Panc1 (cell line): Measurements from ENCODE around the gene OAF. TPM values are rescaled to one million over a fixed set of nuclear protein-coding genes. Genes with fewer than 3 reads are reported as not detected.

Source experiments
- ATAC-seq: fragments of 200-7000 bp; cut with Tn5 transposase; 2 replicates; pipeline ENCODE4 v1.9.1; 2020; ENCODE audit warnings: mild to moderate bottlenecking, moderate library complexity
- BruUV-seq: library from RNA; stranded (reverse); fragments of 400-500 nt; replicated peaks from 2 replicates; lab custom pipeline; 2021; lab: Mats Ljungman, UMichigan
- CTCF ChIA-PET: fragments of 300-600 bp; sonication (Branson Sonifier 250); formaldehyde crosslinking; loops from one replicate; lab custom pipeline; 2022; ENCODE audit warnings: antibody characterized with exemption; lab: Charles Lee
- POLR2A ChIA-PET: fragments of 300-600 bp; sonication (Branson Sonifier 250); formaldehyde crosslinking; loops from one replicate; lab custom pipeline; 2022; ENCODE audit warnings: antibody characterized with exemption; lab: Charles Lee
- DNase-seq: peaks from one replicate; pipeline ENCODE4 v3.0.0-alpha.2; 2010; ENCODE audit warnings: low read depth, low spot score
- H3K27ac ChIP-seq: 2 replicates; pipeline ENCODE4 v1.5.1; 2011; ENCODE audit warnings: mild to moderate bottlenecking, low read length, inconsistent platforms
- H3K27me3 ChIP-seq: fragments of 200-500 bp; sonication (Bioruptor generic); 2 replicates; pipeline ENCODE4 v1.6.0; 2014; ENCODE audit warnings: low read length, inconsistent platforms; ENCODE audit not compliant: control insufficient read depth, insufficient read depth
- H3K36me3 ChIP-seq: fragments of 200-500 bp; sonication (Bioruptor generic); 2 replicates; pipeline ENCODE4 v1.5.1; 2014; ENCODE audit warnings: inconsistent platforms, mild to moderate bottlenecking, low read length, moderate library complexity; ENCODE audit not compliant: control insufficient read depth, insufficient read depth
- H3K4me1 ChIP-seq: 2 replicates; pipeline ENCODE4 v1.5.1; 2011; ENCODE audit warnings: inconsistent platforms, mild to moderate bottlenecking, low read length, moderate library complexity; ENCODE audit not compliant: control insufficient read depth, insufficient read depth
- H3K4me3 ChIP-seq, 2 experiments: 2 replicates each; pipeline ENCODE4 v1.5.1; 2011 to 2012; ENCODE audit warnings: low read depth in 2 of 2, low read length in 2 of 2, mild to moderate bottlenecking in 2 of 2, inconsistent platforms in 1 of 2, moderate library complexity in 1 of 2
- H3K9me3 ChIP-seq: fragments of 200-500 bp; sonication (Bioruptor generic); 2 replicates; pipeline ENCODE4 v1.5.1; 2014; ENCODE audit warnings: low read depth, mild to moderate bottlenecking, inconsistent platforms, low read length, moderate library complexity; ENCODE audit not compliant: control insufficient read depth, insufficient read depth
- CTCF ChIP-seq: fragments of 450-650 bp; IDR thresholded peaks from 2 replicates; pipeline ENCODE4 v1.5.1; 2017; ENCODE audit warnings: mild to moderate bottlenecking
- REST ChIP-seq, 2 experiments: IDR thresholded peaks; 2 replicates each; pipeline ENCODE4 v1.6.1; 2011 to 2012; ENCODE audit warnings: low read depth in 2 of 2, control low read depth in 1 of 2, low read length in 1 of 2, mild to moderate bottlenecking in 1 of 2, moderate library complexity in 1 of 2; ENCODE audit not compliant: insufficient read depth in 1 of 2
- TCF7L2 ChIP-seq: IDR thresholded peaks from 2 replicates; pipeline ENCODE4 v1.6.1; 2011; ENCODE audit warnings: mild to moderate bottlenecking, low read depth, low read length, inconsistent platforms
- in situ Hi-C: cut with HindIII; loops from 2 replicates; pipeline ENCODE4 v1.10.0; 2016; ENCODE audit warnings: low sequenced_read_pairs, low pct_unique_long_range_greater_than_20kb
- intact Hi-C: fragments of 100-400 bp; cut with micrococcal nuclease; formaldehyde crosslinking; loops from one replicate; pipeline ENCODE4 v1.10.0; 2022; ENCODE audit not compliant: unreplicated experiment
- total RNA-seq: library from RNA; stranded (reverse); gene quantifications from one replicate; pipeline ENCODE4 v1.2.1, GENCODE V29; 2021; ENCODE audit not compliant: unreplicated experiment

The OAF gene
- total RNA-seq, 1 experiment from 2014 or later, result 13.7 TPM

GRCh38 chr11:120168108-120168959, 42.5 kb upstream of the OAF start:
- ATAC-seq, result no peak
- Histone ChIP-seq H3K27me3 (peaks cover 31% of the 10 kb centered on the region), H3K4me1 (0 out of 2 replicates have a peak, but pooled peaks cover 4% of the 10 kb centered on the region), H3K4me3 (peak overlapping the region; percentile 46 to 67), H3K36me3 (no peaks in the 10 kb centered on the region), H3K27ac (no peak overlapping the region), H3K9me3 (no peaks in the 10 kb centered on the region)
- DNase-seq, result no peak
- no peak for TF ChIP-seq TCF7L2
- 0 out of 2 replicates have a peak, but pooled peaks have one; percentile 4 for TF ChIP-seq CTCF
- in situ Hi-C loops (no loop called here), intact Hi-C loops (loop anchor here (5.0 kb wide), 1 partner anchor 501 kb away; no protein-coding TSS in a partner anchor)
- ChIA-PET CTCF (interaction anchor here (0.6 to 1.5 kb wide), 10 partner anchors 8 to 321 kb away, joined by 3 to 8 read pairs (median 4); no protein-coding TSS in a partner anchor), POLR2A (interaction anchor here (0.6 to 0.7 kb wide), 2 partner anchors 47 to 135 kb away, joined by 3 to 4 read pairs; no protein-coding TSS in a partner anchor)
- no TSS peak for BruUV-seq

- ATAC-seq, result peak; percentile 93
- ChIA-PET CTCF (interaction anchor here (0.6 to 1.5 kb wide), 11 partner anchors 9 to 322 kb away, joined by 3 to 8 read pairs (median 4); no protein-coding TSS in a partner anchor), POLR2A (interaction anchor here (0.7 kb wide), 1 partner anchor 47 kb away, joined by 4 read pairs; no protein-coding TSS in a partner anchor)
- in situ Hi-C loops, result no loop called here
- no peak for DNase-seq
- H3K9me3 ChIP-seq, result no peaks in the 10 kb centered on the region
- TF ChIP-seq CTCF (peak; percentile 99), REST (IDR thresholded peaks at IDR 0.05; ENCODE audit: insufficient read depth in 1 of 2, low read depth in 2 of 2, low read length in 1 of 2) (no peak)
- no TSS peak for BruUV-seq
- H3K27me3 ChIP-seq, result peaks cover 39% of the 10 kb centered on the region
- no peaks in the 10 kb centered on the region for H3K36me3 ChIP-seq
- intact Hi-C loops, result loop anchor here (5.0 kb wide), 1 partner anchor 502 kb away; no protein-coding TSS in a partner anchor
- peak overlapping the region; percentile 46 to 67 for H3K4me3 ChIP-seq
- H3K4me1 ChIP-seq, result 0 out of 2 replicates have a peak, but pooled peaks cover 4% of the 10 kb centered on the region
- H3K27ac ChIP-seq, result no peak overlapping the region
Measured at GRCh38 chr11:120168960-120169681, 41.7 kb upstream of the OAF start.
